GM19351 (cell line): ENCODE data around the gene POP5.

Experiments
- ATAC-seq: cut with Tn5 transposase; IDR thresholded peaks from one replicate; pipeline ENCODE4 v1.9.1; 2021; ENCODE audit warnings: mild to moderate bottlenecking, moderate library complexity; ENCODE audit not compliant: unreplicated experiment

POP5 gene

GRCh38 chr12:120590741-120591407, 9.7 kb upstream of the POP5 start:
- ATAC-seq = no peak

- ATAC-seq = no peak
Observed at GRCh38 chr12:120588948-120589930, 8.0 kb upstream of the POP5 start.

- ATAC-seq = no peak
Observed at GRCh38 chr12:120588371-120588770, 7.2 kb upstream of the POP5 start.

- ATAC-seq = no peak
Observed at GRCh38 chr12:120586860-120587259, 5.7 kb upstream of the POP5 start.

- no peak for ATAC-seq
Observed at GRCh38 chr12:120586206-120586605, 5.0 kb upstream of the POP5 start.

- ATAC-seq = no peak
Observed at GRCh38 chr12:120584343-120585149, 3.3 kb upstream of the POP5 start.

- no peak for ATAC-seq
Observed at GRCh38 chr12:120583478-120584030, 2.4 kb upstream of the POP5 start.

GRCh38 chr12:120581998-120582397, 796 bp upstream of the POP5 start:
- ATAC-seq = no peak

- ATAC-seq = no peak
Observed at GRCh38 chr12:120579179-120579578, 2.0 kb downstream of the POP5 start.

GRCh38 chr12:120574106-120574505, 7.1 kb downstream of the POP5 start:
- no peak for ATAC-seq

GRCh38 chr12:120573560-120573959, 7.6 kb downstream of the POP5 start:
- no peak for ATAC-seq

GRCh38 chr12:120571299-120571698, 9.9 kb downstream of the POP5 start:
- no peak for ATAC-seq

GRCh38 chr12:120563495-120563894, 17.7 kb downstream of the POP5 start:
- ATAC-seq = no peak

- ATAC-seq = no peak
Observed at GRCh38 chr12:120562906-120563305, 18.3 kb downstream of the POP5 start.

- ATAC-seq = no peak
Observed at GRCh38 chr12:120557589-120557988, 23.6 kb downstream of the POP5 start.

- no peak for ATAC-seq
Observed at GRCh38 chr12:120554678-120555077, 26.5 kb downstream of the POP5 start.

- no peak for ATAC-seq
Observed at GRCh38 chr12:120546050-120546386, 35.2 kb downstream of the POP5 start.

GRCh38 chr12:120544691-120545090, 36.5 kb downstream of the POP5 start:
- no peak for ATAC-seq

GRCh38 chr12:120542166-120542565, 39.0 kb downstream of the POP5 start:
- ATAC-seq = no peak

- no peak for ATAC-seq
Observed at GRCh38 chr12:120540445-120540844, 40.8 kb downstream of the POP5 start.

GRCh38 chr12:120539303-120539702, 41.9 kb downstream of the POP5 start:
- ATAC-seq = no peak
